Testis (tissue), 3 donors: ENCODE data around the gene CAGE1. TPM values are rescaled to one million over a fixed set of nuclear protein-coding genes. Genes with fewer than 3 reads are reported as not detected.

Source experiments
- DNase-seq: peaks from one replicate; pipeline ENCODE4 v3.0.0-alpha.2; 2019
- H3K27ac ChIP-seq, 2 donors: fragments of 200-600 bp; sonication (generic); one replicate each; pipeline ENCODE4 v1.5.1; 2019
- H3K27me3 ChIP-seq: fragments of 200-600 bp; sonication (generic); one replicate; pipeline ENCODE4 v1.5.1; 2019
- H3K36me3 ChIP-seq: fragments of 200-600 bp; sonication (generic); one replicate; pipeline ENCODE4 v1.5.1; 2017; ENCODE audit warnings: low read depth; ENCODE audit errors: missing control alignments
- H3K4me1 ChIP-seq: fragments of 200-600 bp; sonication (generic); one replicate; pipeline ENCODE4 v1.5.1; 2019
- H3K4me3 ChIP-seq, 2 donors: fragments of 200-600 bp; sonication (generic); one replicate each; pipeline ENCODE4 v1.5.1; 2017 to 2019
- H3K9me3 ChIP-seq: fragments of 200-600 bp; sonication (generic); one replicate; pipeline ENCODE4 v1.5.1; 2017
- POLR2A ChIP-seq: fragments of 450-650 bp; IDR thresholded peaks from one replicate; pipeline ENCODE4 v1.6.1; 2017; ENCODE audit warnings: antibody characterized with exemption, mild to moderate bottlenecking, moderate library complexity
- WGBS, 2 donors: methylation state at CpG; one replicate each; pipeline ENCODE4 v1.1.5; 2018; 5-methylcytosine and 5-hydroxymethylcytosine counted together
- intact Hi-C: fragments of 100-400 bp; cut with DNase I; formaldehyde crosslinking; loops from one replicate; pipeline ENCODE4 v1.15.1; 2023; ENCODE audit warnings: low total_unique reads
- polyA plus RNA-seq: library from polyadenylated mRNA; stranded (reverse); fragments of 350-450 nt; fragmentation: Illumina TruSeq; extraction: RNeasy Lipid Tissue Mini Kit (QIAGEN cat#74804); gene quantifications from one replicate; pipeline ENCODE4 v1.2.3, GENCODE V29; 2014; ENCODE audit warnings: low read depth, low replicate concordance; ENCODE audit not compliant: insufficient read depth
- total RNA-seq, 2 donors: library from RNA; depleted of rRNA; stranded (reverse); fragments of >200 nt; gene quantifications; one replicate each; pipeline ENCODE4 v1.2.3, GENCODE V29; 2016
- TF ChIP-seq, protein P1 (sequence below), 3 experiments: fragments of 450-650 bp in 2 of 3; fragments of 200-600 bp in 1 of 3; sonication (generic) in 1 of 3; IDR thresholded peaks; one replicate each; pipeline ENCODE4 v1.5.1; 2016 to 2019; ENCODE audit warnings: antibody characterized with exemption in 3 of 3, mild to moderate bottlenecking in 2 of 3, moderate library complexity in 1 of 3

The CAGE1 gene
- total and polyA plus RNA-seq, 3 donors from 2014 or later: 5.7 to 14.9 (median 7.2) TPM

DNA sequence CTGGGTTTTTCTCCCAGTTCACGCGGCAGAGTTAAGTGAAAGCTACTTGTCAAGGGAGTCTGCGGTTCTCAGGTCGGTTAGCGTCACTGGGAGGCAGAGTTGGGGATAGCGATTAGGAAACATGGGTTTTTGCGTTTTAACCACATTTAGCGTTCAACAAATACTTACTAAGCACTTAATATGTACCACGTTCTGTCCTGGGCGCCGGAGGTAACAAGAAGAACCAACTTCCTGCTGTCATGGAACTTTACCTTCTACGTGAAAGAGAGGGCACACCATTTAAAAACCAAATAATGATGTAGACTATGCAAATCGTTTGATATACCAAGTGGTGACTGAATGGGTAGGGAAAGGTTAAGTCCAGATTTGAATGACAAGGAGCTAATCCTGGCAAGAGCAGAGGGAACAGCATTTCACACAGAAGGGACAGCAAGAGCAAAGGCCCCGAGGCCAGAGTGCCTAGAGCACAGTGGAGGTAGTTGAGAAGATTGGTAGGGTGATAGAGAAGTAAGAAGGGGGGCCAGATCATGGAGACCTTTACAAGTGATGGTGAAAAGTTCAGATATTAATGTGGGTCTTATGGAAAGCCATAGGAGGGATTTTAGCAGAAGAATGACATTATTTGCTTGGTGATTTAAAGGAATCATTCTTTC is 810 bp upstream of the CAGE1 start:
- Histone ChIP-seq H3K36me3 (no peaks in the 10 kb centered on the region), H3K27me3 (no peaks in the 10 kb centered on the region), H3K9me3 (no peaks in the 10 kb centered on the region), H3K4me3 (peak overlapping the region; percentile 67 to 81), H3K4me1 (peaks cover 16% of the 10 kb centered on the region), H3K27ac (peak overlapping the region in 1 of 2 donors; percentile 83)
- WGBS, 2 donors: 3% methylated on average over 14 of the region's 14 CpGs
- no peak for DNase-seq
- TF ChIP-seq POLR2A: no peak
- TF ChIP-seq, protein P1, sequence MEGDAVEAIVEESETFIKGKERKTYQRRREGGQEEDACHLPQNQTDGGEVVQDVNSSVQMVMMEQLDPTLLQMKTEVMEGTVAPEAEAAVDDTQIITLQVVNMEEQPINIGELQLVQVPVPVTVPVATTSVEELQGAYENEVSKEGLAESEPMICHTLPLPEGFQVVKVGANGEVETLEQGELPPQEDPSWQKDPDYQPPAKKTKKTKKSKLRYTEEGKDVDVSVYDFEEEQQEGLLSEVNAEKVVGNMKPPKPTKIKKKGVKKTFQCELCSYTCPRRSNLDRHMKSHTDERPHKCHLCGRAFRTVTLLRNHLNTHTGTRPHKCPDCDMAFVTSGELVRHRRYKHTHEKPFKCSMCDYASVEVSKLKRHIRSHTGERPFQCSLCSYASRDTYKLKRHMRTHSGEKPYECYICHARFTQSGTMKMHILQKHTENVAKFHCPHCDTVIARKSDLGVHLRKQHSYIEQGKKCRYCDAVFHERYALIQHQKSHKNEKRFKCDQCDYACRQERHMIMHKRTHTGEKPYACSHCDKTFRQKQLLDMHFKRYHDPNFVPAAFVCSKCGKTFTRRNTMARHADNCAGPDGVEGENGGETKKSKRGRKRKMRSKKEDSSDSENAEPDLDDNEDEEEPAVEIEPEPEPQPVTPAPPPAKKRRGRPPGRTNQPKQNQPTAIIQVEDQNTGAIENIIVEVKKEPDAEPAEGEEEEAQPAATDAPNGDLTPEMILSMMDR (IDR thresholded peaks at IDR 0.05): no peak
- intact Hi-C loops: no loop called here

DNA sequence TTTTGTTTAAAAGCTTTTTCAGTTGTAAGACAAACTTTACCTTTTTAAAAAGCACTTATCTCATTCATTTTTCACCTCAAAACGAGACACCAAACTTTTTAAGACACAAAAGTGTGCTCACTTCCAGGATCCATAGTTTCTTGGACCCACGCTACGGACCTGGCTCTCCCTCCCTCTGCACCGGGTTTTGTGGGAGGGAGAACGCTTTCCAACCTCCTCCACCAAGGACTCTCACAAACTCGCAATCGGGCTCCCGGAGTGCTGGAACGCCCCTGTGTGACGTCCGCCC is 436 bp downstream of the CAGE1 start:
- Histone ChIP-seq H3K27ac (peak overlapping the region; percentile 83 to 85), H3K4me1 (peaks cover 16% of the 10 kb centered on the region), H3K27me3 (no peaks in the 10 kb centered on the region), H3K36me3 (no peaks in the 10 kb centered on the region), H3K9me3 (no peaks in the 10 kb centered on the region), H3K4me3 (peak overlapping the region; percentile 67 to 81)
- intact Hi-C loops: no loop called here
- 0 to 4% methylated on average over 6 to 11 of the region's 11 CpGs for WGBS, 2 donors
- DNase-seq: no peak
- TF ChIP-seq POLR2A: no peak
- TF ChIP-seq, protein P1 (IDR thresholded peaks at IDR 0.05): no peak

DNA sequence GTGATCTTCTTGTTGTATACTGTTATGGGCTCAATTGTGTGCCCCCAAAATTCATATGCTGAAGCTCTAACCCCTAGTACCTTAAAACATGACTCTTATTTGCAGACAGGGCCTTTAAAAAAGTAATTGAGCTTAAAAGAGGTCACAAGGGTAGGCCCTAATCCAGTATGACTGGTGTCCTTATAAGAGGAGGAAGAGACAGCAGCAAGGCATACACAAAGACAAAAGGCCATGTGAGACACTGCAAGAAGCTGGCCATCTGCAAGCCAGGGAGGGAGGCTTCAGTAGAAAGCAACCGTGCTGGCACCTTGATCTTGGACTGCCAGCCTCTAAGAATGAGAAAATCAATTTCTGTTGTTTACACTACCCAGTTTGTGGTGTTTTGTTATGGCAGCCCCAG is 8.4 kb downstream of the CAGE1 start:
- Histone ChIP-seq H3K27ac (no peak overlapping the region), H3K4me1 (no peaks in the 10 kb centered on the region), H3K27me3 (no peaks in the 10 kb centered on the region), H3K4me3 (no peak overlapping the region), H3K36me3 (no peaks in the 10 kb centered on the region), H3K9me3 (no peaks in the 10 kb centered on the region)
- 67 to 91% methylated on average over 1 of the region's 1 CpG for WGBS, 2 donors
- intact Hi-C loops: no loop called here
- TF ChIP-seq, protein P1 (IDR thresholded peaks at IDR 0.05): no peak
- no peak for TF ChIP-seq POLR2A
- no peak for DNase-seq

DNA sequence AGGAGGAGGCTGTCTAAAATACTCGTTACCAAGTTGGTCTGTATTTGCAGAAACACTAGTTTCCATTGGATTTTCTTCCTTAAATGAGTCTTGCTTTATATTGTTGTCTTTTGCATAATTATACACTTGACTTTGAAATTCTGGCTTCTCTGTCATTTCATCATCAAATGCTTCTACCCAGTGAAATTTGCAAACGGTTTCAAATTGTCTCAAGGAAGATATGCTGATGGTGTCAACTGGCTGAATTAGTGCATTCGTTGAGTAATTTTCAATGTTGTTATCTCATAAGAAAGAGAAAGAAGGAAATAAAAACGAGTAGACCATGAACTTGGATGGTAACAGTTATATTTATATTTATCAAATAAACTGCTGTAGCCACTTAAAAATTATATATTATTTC is 10.8 kb downstream of the CAGE1 start:
- Histone ChIP-seq H3K4me3 (no peak overlapping the region), H3K36me3 (no peaks in the 10 kb centered on the region), H3K4me1 (no peaks in the 10 kb centered on the region), H3K27me3 (no peaks in the 10 kb centered on the region), H3K9me3 (no peaks in the 10 kb centered on the region), H3K27ac (no peak overlapping the region)
- intact Hi-C loops: no loop called here
- TF ChIP-seq, protein P1 (IDR thresholded peaks at IDR 0.05): no peak
- TF ChIP-seq POLR2A: no peak
- WGBS, 2 donors: 58 to 74% methylated on average over 4 of the region's 4 CpGs
- DNase-seq: no peak

DNA sequence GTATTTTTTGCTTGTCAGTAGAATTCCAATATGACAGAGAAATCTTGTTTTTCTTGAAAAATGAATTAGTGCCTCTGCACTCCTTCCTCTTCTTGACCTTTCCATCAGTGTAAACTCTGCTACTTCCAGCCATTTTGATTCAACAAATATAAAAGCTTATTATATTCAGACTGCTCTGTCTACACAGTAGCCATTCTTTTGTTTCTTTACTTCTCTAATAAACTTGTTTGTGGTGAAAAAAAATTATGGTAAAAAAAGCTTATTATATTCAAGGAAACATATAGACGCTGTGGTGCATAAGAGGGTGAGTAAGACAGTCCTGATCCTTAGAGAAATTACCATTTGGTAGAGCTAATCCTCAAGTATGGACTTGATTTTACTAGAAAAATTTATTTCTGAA is 11.6 kb downstream of the CAGE1 start:
- intact Hi-C loops: no loop called here
- Histone ChIP-seq H3K4me1 (no peaks in the 10 kb centered on the region), H3K4me3 (no peak overlapping the region), H3K27ac (no peak overlapping the region), H3K27me3 (no peaks in the 10 kb centered on the region), H3K36me3 (no peaks in the 10 kb centered on the region), H3K9me3 (no peaks in the 10 kb centered on the region)
- DNase-seq: no peak
- TF ChIP-seq, protein P1 (IDR thresholded peaks at IDR 0.05): no peak
- no peak for TF ChIP-seq POLR2A
- 87 to 88% methylated on average over 1 of the region's 1 CpG for WGBS, 2 donors
